HG03521 (cell line): ENCODE data around the gene EGF.

Experiments used
- ATAC-seq: cut with Tn5 transposase; IDR thresholded peaks from one replicate; pipeline ENCODE4 v1.9.1; 2021; ENCODE audit warnings: mild to moderate bottlenecking, moderate library complexity; ENCODE audit not compliant: unreplicated experiment

Gene EGF

GRCh38 chr4:109953556-109953955 is 40.9 kb downstream of the EGF start:
- ATAC-seq, result no peak

- no peak for ATAC-seq
Observed at GRCh38 chr4:109955146-109955545, 42.5 kb downstream of the EGF start.

- ATAC-seq, result no peak
Observed at GRCh38 chr4:109957227-109957626, 44.5 kb downstream of the EGF start.

- no peak for ATAC-seq
Observed at GRCh38 chr4:109959195-109959594, 46.5 kb downstream of the EGF start.

- ATAC-seq, result no peak
Observed at GRCh38 chr4:109962401-109962800, 49.7 kb downstream of the EGF start.

- no peak for ATAC-seq
Observed at GRCh38 chr4:109966891-109967481, 54.3 kb downstream of the EGF start.

- no peak for ATAC-seq
Observed at GRCh38 chr4:109967798-109968520, 55.3 kb downstream of the EGF start.

- no peak for ATAC-seq
Observed at GRCh38 chr4:109969087-109969486, 56.4 kb downstream of the EGF start.

GRCh38 chr4:109969919-109970318 is 57.2 kb downstream of the EGF start:
- ATAC-seq, result no peak

GRCh38 chr4:109972786-109973528 is 60.3 kb downstream of the EGF start:
- no peak for ATAC-seq

GRCh38 chr4:109973529-109973905 is 60.8 kb downstream of the EGF start:
- no peak for ATAC-seq

- ATAC-seq, result no peak
Observed at GRCh38 chr4:109976189-109976588, 63.5 kb downstream of the EGF start.

GRCh38 chr4:109977854-109978501 is 65.3 kb downstream of the EGF start:
- no peak for ATAC-seq

- ATAC-seq, result no peak
Observed at GRCh38 chr4:109978704-109979454, 66.2 kb downstream of the EGF start.

GRCh38 chr4:109979920-109980717 is 67.4 kb downstream of the EGF start:
- ATAC-seq, result no peak

GRCh38 chr4:109981936-109982335 is 69.3 kb downstream of the EGF start:
- no peak for ATAC-seq

- no peak for ATAC-seq
Observed at GRCh38 chr4:109982521-109982920, 69.8 kb downstream of the EGF start.

- no peak for ATAC-seq
Observed at GRCh38 chr4:109985993-109986974, 73.6 kb downstream of the EGF start.

GRCh38 chr4:109989044-109989443 is 76.4 kb downstream of the EGF start:
- ATAC-seq, result no peak
